GM21381 (cell line): ENCODE results near the gene DNMT1.

Experiments
- ATAC-seq: cut with Tn5 transposase; IDR thresholded peaks from one replicate; pipeline ENCODE4 v1.9.1; 2021; ENCODE audit warnings: mild to moderate bottlenecking, moderate library complexity; ENCODE audit not compliant: unreplicated experiment

The DNMT1 gene

GRCh38 chr19:10100163-10100785, 94.5 kb downstream of the DNMT1 start:
- no peak for ATAC-seq

DNA sequence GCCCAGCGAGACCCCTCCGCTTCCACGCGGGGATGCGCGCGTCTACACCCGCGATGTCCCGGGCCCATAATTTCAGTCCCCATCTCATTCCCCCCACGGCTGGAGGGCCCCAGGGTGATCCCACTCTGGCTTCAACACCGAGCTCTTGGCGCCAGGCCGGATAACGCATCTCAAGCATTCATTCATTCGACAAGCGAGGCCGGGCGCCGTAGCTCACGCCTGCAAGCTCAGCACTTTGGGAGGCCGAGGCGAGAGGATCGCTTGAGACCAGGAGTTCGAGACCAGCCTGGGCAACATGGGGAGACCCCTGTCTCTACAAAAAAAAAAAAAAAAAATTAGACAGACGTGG, 98.2 kb downstream of the DNMT1 start:
- ATAC-seq = no peak

- ATAC-seq = peak; percentile 78
Observed at GRCh38 chr19:10095948-10096614, 98.7 kb downstream of the DNMT1 start.

DNA sequence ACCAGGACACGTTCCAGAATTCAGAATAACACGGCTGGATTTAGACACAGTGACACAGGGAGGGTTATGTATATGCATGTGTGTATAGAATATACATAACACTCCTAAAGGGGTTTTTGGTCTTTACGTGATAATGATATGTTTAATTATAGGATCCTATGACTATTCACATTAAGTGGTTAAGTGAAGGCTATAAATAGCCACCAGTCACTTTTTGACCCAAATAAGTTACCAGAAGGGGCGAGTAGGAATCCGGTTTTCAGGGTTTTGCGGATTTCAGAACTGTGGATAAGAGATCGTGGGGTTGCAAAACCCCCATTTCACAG, 99.2 kb downstream of the DNMT1 start:
- ATAC-seq = no peak

DNA sequence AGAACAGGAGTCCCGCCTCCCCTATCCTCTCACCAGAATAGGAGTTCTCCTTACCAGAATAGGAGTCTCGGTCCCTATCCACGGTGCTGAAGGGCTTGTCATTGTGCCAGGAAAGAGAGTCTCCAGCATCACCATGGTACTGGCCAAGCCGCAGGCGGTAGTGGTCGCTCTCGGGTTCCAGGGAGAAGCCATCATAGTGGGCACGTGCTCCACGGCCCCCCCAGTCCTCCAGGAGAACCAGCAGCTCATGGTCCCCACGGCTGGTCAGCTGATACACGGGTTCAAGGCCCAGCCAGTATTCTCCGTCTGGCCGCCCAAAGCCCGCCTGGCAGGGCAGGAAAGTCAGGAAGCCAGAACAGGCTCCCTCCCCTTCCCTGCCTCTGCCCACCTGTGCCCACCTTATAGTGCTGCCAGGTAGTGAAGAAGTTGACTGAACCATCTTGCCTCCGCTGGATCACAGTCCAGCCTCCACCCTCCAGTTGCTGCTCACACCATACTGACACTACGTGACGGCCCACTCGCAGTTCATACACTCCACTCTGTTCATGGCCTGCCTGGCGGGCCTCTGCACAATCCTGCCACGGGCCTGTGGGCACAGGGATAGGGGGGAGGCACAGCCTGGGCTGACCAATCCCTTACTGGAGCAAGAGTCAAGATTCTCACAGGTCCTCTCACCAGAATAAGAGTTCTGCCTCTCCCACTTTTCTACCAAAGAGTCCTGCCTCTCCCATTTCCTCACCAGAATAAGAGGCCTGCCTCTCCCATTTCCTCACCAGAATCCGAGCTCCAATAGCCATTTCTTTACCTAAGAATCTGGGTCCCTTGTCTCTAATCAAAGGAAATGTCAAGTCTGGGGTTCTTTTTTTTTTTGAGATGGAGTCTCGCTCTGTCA, 101.2 kb downstream of the DNMT1 start:
- ATAC-seq = no peak

DNA sequence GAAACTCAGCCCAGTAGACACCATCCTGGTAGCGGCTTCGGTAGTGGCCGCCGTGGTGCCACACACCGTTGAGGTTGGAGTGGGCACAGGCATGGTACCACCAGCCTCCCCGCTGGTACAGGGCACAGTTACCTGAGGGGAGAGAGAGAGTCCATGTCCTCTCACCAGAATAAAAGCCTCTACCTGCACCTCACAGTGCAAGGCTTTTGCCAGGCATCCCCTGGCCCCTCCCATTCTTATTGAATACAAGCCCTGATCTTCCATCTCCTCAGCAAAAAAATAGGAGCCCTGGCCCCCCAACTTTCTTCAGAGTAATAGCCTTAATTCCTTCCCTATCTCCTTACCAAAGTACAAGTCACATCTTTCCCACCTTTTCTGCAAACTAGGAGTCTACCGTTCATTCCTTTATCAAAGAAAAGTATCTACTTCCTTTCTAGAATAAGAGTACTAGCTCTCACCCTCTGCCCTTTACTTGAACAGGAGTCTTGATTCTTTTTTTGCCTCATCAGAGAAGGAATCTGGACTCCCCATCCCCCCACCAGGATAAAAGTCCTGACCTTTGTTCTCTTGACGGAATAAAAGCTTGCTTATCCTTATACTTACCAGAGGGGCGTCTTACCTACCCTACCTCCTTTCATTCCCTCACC, 102.0 kb downstream of the DNMT1 start:
- ATAC-seq = no peak

DNA sequence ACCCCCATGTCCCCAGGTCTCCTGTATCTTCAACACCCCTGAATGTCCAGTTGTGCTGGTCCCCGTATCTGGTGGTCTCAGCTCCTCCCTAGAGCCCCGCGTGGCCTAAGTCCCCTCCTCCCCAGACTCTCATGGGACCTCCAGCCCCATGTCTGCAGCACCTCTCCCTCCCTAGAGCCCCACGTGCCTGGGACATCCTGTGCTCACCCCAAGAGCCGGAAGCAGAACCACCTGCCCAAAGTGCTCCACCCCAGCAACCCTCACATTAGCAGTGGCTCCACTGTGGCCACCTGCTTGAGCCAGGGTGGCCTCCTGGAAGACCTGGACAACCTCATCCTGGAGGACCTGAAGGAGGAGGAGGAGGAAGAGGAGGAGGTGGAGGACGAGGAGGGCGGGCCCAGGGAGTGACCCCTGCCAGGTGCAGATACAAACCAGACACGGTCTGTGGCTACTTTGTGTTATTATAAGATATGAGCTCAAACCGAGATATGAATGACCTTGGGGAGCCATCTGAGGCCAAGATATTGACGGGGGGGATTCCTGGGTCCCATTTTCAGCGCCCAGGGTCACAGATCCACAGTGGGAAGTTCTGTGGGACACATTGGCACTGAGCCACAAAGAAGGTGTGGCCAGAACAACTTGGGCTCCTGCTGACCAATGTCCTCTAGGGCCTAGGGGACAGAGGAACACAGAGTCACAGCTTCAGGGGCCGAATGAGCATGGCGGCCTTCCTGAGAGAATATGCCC, 102.7 kb downstream of the DNMT1 start:
- no peak for ATAC-seq

DNA sequence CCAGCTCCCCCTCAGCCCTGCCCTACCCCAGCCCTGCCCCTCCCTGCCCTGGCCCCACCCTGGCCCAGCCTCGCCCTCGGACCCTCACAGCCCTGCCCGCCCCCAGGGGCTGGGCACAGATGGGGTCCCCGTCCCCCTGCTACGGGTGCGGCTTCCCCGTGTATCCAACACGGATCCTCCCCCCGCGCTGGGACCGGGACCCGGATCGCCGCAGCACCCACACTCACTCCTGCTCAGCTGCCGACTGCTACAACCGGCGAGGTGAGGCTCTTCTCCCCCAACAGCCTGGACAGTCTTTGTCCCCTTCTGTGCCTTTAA, 103.4 kb downstream of the DNMT1 start:
- no peak for ATAC-seq

DNA sequence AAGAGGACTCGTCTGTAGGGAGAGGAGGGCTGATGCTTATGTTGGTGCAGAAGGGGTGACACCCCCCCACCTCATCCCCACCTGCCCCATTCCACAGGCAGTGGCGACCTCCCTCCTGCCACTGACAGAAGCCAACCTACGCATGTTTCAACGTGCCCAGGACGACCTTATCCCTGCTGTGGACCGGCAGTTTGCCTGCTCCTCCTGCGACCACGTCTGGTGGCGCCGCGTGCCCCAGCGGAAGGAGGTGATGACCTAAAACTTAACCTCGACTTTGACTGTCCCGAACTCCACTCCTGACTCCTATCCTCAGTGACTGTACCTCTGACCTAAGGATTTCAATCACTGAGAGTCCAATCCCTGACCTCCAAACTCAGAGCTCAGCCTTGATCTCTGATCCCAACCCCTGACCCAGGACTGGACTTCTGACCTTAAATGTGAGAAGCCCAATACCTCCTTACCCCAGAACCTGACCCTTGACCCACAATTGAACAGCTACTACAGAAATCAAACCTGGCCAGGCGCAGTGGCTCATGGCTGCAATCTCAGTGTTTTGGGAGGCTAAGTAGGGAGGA, 104.9 kb downstream of the DNMT1 start:
- no peak for ATAC-seq

DNA sequence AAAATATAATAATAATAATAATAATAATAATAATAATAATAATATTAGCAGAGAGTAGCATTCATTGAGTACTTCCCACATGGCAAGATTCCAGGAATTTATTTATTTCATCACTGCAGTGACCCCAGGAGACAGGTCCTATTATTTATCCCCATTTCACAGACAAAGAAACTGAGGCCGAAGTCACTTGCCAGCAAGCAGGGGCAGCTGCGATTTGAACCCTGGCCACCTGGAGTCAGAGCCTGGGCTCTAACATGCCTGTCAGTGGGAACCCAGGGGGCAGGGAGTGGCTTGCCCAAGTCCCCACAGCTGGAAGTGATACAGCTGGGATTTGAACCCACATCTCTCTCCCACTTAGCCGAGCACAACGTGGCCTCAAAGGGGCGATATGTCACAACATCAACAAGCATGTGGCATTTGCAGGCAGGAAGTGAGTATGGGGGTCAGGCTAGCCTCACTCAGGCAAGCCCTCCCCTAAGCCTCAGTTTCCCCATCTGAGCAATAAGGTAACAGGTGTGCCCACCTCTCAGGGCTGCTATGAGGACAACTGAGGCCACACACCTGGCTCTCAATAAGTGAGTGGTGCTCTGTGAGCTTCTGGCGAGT, 105.7 kb downstream of the DNMT1 start:
- ATAC-seq = no peak

DNA sequence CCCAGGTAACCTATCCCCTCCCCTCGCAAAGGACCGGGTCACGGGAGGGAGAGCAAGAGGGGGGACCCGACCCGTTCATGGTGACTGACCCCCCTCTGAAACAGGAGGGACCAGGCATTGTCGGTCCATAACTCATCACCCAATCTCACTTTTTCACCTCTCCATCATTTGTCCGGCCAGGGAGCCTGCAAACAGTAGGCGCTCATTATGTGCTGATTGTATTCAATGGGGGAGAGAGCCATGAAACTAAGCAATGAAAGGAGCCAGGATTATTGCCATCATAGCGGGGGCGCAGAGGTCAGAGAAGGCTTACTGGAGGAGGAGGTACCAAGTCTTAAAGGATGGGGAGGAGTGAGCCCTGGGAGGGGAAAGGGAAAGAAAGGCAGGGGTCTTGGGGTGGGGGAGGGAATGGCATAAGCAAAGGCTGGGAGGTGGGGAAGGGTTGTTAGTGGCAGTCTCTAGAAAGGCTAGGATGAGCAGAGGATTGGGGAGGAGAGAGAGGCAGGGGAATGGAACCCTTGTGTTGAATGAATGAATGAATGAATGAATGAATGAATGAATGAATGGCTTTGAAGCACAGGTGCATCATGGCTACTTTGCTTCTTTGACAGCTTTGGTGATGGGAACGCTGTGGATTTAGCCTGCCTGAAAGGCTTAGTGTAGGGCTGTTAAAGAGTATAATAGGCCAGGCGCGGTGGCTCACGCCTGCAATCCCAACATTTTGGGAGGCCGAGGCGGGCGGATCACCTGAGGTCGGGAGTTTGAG, 107.3 kb downstream of the DNMT1 start:
- no peak for ATAC-seq

DNA sequence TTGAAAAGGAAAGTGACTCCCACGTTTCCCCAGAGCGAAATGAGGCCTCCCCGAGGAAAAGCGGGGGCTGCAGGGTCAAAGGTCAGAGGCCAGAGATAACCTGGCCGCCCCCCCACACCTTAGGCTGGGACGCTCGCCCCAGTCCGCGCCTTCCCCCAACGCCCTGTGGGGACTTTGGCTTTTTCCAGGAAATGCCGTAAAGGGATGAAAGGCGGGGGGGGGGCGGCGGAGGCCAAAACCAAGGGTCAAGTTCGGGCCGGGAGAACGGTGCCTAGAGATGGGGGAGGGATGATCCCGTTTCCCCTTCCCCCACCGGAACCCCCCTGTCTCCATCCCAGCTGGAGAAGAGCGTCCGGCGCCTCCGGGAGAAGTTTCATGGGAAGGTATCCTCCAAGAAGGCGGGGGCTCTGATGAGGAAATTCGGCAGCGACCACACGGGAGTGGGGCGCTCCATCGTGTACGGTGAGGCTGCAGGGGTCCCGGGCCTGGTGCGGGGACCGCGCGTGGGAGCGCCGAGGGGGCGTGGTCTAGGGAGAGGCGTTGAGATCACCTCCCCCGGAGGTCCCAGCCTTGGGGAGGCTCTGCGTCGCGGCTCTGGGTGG, 108.1 kb downstream of the DNMT1 start:
- ATAC-seq = no peak

DNA sequence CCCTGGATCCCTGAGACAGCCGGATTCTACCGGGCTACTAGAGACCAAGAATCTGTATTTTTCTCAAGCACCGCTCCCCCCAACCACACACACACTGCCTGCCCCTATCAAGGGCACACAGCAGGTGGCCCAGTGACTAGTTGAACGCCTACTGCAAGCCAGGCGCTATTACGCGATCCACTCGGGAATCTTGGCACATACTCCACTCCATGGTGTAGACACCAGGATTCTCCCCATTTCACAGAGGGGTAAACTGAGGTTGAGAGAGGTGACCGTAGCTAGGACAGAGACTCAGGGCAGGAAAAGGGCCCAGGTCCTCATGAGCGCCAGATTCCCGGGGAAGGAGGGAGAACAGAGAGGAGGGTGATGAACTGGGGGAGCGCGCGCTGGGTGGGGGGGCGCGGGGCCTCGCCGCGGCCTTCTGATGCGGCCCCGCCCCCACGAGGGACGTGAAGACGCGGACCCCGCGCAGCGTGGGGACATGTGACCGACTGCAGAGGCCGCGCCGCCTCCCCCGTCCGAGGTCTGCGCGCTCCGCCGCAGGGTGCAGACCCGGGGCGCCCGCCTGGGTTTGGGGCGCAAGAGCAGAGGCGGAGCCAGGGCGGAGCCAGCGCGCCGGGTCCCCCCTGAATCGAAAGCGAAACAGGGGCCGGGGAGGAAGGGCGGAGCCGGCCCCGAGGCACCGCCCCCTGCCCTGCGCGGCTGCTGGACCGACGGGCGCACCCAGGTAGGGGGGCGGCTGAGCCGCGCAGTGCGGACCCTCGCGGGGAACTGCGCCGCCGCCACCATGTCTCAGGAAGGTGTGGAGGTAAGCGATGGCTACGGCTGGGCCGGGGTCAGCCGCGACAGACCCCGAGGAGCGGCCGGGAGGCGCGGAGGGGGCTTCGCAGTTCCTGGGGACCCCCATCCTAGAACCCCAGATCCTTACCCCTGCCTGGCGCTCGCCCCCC, 108.8 kb downstream of the DNMT1 start, which contains the start of gene SHFL:
SHFL (plus strand) TSS at position 677 of the 950 bp plus-strand sequence; CDS start at position 788, 111 bp downstream.
- ATAC-seq = peak; percentile 83

GRCh38 chr19:10084803-10085202, 110.0 kb downstream of the DNMT1 start:
- no peak for ATAC-seq

- ATAC-seq = no peak
Observed at GRCh38 chr19:10083911-10084310, 110.8 kb downstream of the DNMT1 start.
